Measurements from ENCODE around the gene SPESP1.

Gene SPESP1

DNA sequence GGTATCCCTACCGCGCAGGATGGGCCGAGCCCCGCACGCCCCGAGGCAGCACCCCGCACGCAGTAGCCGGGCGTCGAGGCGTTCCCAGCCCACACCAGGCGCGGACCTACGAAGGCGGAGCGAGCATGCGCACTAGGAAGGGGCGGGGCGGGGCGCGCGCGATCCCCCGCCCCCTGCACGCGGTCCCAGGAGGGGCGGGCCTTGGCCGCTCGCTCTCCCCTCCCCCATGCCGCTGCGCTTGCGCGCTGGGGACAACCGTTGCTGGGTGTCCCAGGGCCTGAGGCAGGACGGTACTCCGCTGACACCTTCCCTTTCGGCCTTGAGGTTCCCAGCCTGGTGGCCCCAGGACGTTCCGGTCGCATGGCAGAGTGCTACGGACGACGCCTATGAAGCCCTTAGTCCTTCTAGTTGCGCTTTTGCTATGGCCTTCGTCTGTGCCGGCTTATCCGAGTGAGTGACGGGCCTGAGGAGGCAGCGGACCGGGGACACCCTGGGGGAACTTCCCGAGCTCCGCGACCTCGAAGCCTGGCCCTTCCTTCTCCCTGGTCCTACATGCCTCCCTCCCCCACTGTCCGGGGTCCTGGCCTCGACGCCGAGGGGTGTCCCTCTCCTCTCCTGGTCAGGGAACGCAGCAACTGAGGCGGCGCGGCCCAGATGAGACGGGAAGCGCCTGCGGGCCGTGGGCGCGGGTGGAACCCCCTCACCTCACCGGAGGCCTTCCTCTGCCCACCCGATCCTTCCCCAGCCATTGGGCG, at the start of gene SPESP1:
SPESP1 (plus strand) TSS at position 258 of the 755 bp plus-strand sequence; CDS start at position 387, 129 bp downstream.
- no peaks in the 10 kb centered on the region for H3K9me3 ChIP-seq (ENCODE audit: control insufficient read depth, low read depth, low read length)
- no peaks in the 10 kb centered on the region for H3K4me1 ChIP-seq (ENCODE audit: control insufficient read depth, low read depth, low read length)
- H3K27ac ChIP-seq (ENCODE audit: low read length): no peak within 1 kb of the TSS
- H3K4me3 ChIP-seq (ENCODE audit: low read length): no peak within 1 kb of the TSS
- no peak within 1 kb of the TSS for H3K9ac ChIP-seq (ENCODE audit: low read length)
- H3K27me3 ChIP-seq (ENCODE audit: control insufficient read depth, insufficient read depth, low read length): no peaks in the 10 kb centered on the region
- H3K36me3 ChIP-seq (ENCODE audit: control insufficient read depth, low read depth, low read length): no peaks in the 10 kb centered on the region

- Histone ChIP-seq H3K36me3 (ENCODE audit: control insufficient read depth, low read depth, low read length) (no peaks in the 10 kb centered on the region), H3K9me3 (ENCODE audit: control insufficient read depth, low read depth, low read length) (no peaks in the 10 kb centered on the region), H3K9ac (ENCODE audit: low read length) (no peak overlapping the region), H3K4me1 (ENCODE audit: control insufficient read depth, low read depth, low read length) (peaks cover 8% of the 10 kb centered on the region), H3K4me3 (ENCODE audit: low read length) (no peak overlapping the region), H3K27me3 (ENCODE audit: control insufficient read depth, insufficient read depth, low read length) (no peaks in the 10 kb centered on the region), H3K27ac (ENCODE audit: low read length) (no peak overlapping the region)
Measured at GRCh38 chr15:68885070-68885469, 45.3 kb upstream of the SPESP1 start.

- Histone ChIP-seq H3K27ac (ENCODE audit: low read length) (no peak overlapping the region), H3K27me3 (ENCODE audit: control insufficient read depth, insufficient read depth, low read length) (no peaks in the 10 kb centered on the region), H3K9me3 (ENCODE audit: control insufficient read depth, low read depth, low read length) (no peaks in the 10 kb centered on the region), H3K9ac (ENCODE audit: low read length) (no peak overlapping the region), H3K4me1 (ENCODE audit: control insufficient read depth, low read depth, low read length) (peaks cover 8% of the 10 kb centered on the region), H3K4me3 (ENCODE audit: low read length) (no peak overlapping the region), H3K36me3 (ENCODE audit: control insufficient read depth, low read depth, low read length) (no peaks in the 10 kb centered on the region)
Measured at GRCh38 chr15:68887120-68887519, 43.2 kb upstream of the SPESP1 start.

DNA sequence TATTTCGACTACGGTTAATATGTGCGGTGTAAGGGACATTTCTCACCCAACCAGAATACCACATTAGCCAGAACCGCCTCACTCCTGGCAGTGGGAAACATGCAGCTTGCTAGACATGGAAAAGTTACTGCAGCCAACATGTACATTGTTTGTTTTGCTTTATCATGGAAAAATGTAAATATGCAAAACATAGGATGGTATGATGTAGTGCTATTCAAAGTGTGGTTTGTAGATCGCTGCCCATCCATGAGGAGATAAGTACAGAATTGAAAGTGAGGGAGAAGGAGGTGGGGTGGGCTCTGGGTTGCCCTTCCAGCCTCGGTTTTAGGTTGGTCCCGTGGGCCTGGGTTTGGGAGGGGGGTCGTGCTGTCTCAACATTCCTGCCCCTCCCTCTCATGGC, 42.5 kb upstream of the SPESP1 start:
- H3K36me3 ChIP-seq (ENCODE audit: control insufficient read depth, low read depth, low read length): no peaks in the 10 kb centered on the region
- H3K9ac ChIP-seq (ENCODE audit: low read length): no peak overlapping the region
- H3K9me3 ChIP-seq (ENCODE audit: control insufficient read depth, low read depth, low read length): no peaks in the 10 kb centered on the region
- no peak overlapping the region for H3K4me3 ChIP-seq (ENCODE audit: low read length)
- H3K4me1 ChIP-seq (ENCODE audit: control insufficient read depth, low read depth, low read length): peaks cover 8% of the 10 kb centered on the region
- H3K27ac ChIP-seq (ENCODE audit: low read length): no peak overlapping the region
- H3K27me3 ChIP-seq (ENCODE audit: control insufficient read depth, insufficient read depth, low read length): no peaks in the 10 kb centered on the region

DNA sequence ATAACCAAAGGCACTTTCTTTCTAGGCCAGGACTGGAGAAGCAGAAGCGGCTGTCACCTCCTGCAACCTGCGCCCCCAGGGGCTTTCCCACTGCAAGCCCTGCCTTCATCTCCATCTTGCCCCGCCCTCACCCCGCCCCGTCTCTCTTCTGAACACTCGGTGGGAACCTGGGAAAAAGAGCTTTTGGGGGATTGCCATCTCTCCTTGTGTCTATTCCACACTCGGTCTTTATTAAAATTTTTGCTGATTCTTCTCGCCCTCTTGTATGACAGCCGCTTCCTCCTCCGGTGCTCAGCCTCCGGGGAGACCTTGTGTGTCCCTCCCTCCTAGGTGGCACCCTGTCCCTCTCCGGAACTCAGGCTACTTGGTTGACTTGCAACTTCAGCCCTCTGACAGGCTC, 41.9 kb upstream of the SPESP1 start:
- H3K4me1 ChIP-seq (ENCODE audit: control insufficient read depth, low read depth, low read length): peaks cover 8% of the 10 kb centered on the region
- H3K36me3 ChIP-seq (ENCODE audit: control insufficient read depth, low read depth, low read length): no peaks in the 10 kb centered on the region
- H3K27ac ChIP-seq (ENCODE audit: low read length): no peak overlapping the region
- H3K9ac ChIP-seq (ENCODE audit: low read length): no peak overlapping the region
- H3K4me3 ChIP-seq (ENCODE audit: low read length): peak overlapping the region; percentile 53
- H3K9me3 ChIP-seq (ENCODE audit: control insufficient read depth, low read depth, low read length): no peaks in the 10 kb centered on the region
- H3K27me3 ChIP-seq (ENCODE audit: control insufficient read depth, insufficient read depth, low read length): no peaks in the 10 kb centered on the region

GRCh38 chr15:68894208-68894607, 36.1 kb upstream of the SPESP1 start:
- H3K9me3 ChIP-seq (ENCODE audit: control insufficient read depth, low read depth, low read length): no peaks in the 10 kb centered on the region
- no peak overlapping the region for H3K27ac ChIP-seq (ENCODE audit: low read length)
- H3K4me3 ChIP-seq (ENCODE audit: low read length): no peak overlapping the region
- H3K36me3 ChIP-seq (ENCODE audit: control insufficient read depth, low read depth, low read length): no peaks in the 10 kb centered on the region
- H3K4me1 ChIP-seq (ENCODE audit: control insufficient read depth, low read depth, low read length): no peaks in the 10 kb centered on the region
- no peaks in the 10 kb centered on the region for H3K27me3 ChIP-seq (ENCODE audit: control insufficient read depth, insufficient read depth, low read length)
- H3K9ac ChIP-seq (ENCODE audit: low read length): no peak overlapping the region

- H3K4me1 ChIP-seq (ENCODE audit: control insufficient read depth, low read depth, low read length): no peaks in the 10 kb centered on the region
- no peak overlapping the region for H3K4me3 ChIP-seq (ENCODE audit: low read length)
- H3K36me3 ChIP-seq (ENCODE audit: control insufficient read depth, low read depth, low read length): no peaks in the 10 kb centered on the region
- no peak overlapping the region for H3K9ac ChIP-seq (ENCODE audit: low read length)
- no peaks in the 10 kb centered on the region for H3K27me3 ChIP-seq (ENCODE audit: control insufficient read depth, insufficient read depth, low read length)
- no peak overlapping the region for H3K27ac ChIP-seq (ENCODE audit: low read length)
- H3K9me3 ChIP-seq (ENCODE audit: control insufficient read depth, low read depth, low read length): no peaks in the 10 kb centered on the region
Measured at GRCh38 chr15:68896178-68896577, 34.1 kb upstream of the SPESP1 start.

DNA sequence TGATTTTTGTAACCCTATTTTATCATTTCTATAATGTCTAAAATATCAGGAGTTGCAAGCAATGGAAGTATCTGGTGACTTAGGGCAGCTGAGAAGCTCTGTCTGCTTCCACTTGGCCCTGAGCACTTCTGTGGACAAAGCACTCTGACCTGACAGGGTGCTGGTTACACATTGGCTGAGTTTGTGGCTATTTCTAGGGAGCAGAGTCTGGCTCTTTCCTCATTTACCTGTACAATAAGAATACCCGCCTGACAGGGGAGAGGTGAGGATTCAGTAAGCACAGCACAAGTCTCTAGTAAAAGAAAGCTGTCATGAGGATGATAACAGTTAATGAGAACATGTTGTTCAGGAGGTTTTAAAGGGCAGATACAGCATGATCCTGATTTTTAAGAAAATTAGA, 33.3 kb upstream of the SPESP1 start:
- H3K27me3 ChIP-seq (ENCODE audit: control insufficient read depth, insufficient read depth, low read length): no peaks in the 10 kb centered on the region
- H3K36me3 ChIP-seq (ENCODE audit: control insufficient read depth, low read depth, low read length): no peaks in the 10 kb centered on the region
- H3K9ac ChIP-seq (ENCODE audit: low read length): no peak overlapping the region
- H3K27ac ChIP-seq (ENCODE audit: low read length): no peak overlapping the region
- H3K9me3 ChIP-seq (ENCODE audit: control insufficient read depth, low read depth, low read length): no peaks in the 10 kb centered on the region
- no peaks in the 10 kb centered on the region for H3K4me1 ChIP-seq (ENCODE audit: control insufficient read depth, low read depth, low read length)
- no peak overlapping the region for H3K4me3 ChIP-seq (ENCODE audit: low read length)

DNA sequence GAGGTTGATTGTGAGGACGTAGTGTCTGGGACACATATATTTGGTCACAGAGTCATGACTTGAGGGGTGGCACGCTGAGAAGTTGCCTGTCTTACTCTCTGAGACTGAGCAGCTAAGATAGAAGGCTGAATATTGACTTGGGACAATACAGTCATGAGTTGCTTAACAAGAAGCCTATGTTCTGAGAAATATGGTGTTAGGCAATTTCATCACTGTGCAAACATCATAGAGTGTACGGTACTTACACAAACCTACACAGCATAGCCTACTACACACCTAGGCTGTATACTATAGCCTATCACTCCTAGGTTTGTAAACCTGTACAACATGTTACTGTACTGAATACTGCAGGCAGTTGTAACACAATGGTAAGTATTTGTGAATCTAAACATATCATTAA, 30.3 kb upstream of the SPESP1 start:
- Histone ChIP-seq H3K27ac (ENCODE audit: low read length) (no peak overlapping the region), H3K27me3 (ENCODE audit: control insufficient read depth, insufficient read depth, low read length) (no peaks in the 10 kb centered on the region), H3K36me3 (ENCODE audit: control insufficient read depth, low read depth, low read length) (no peaks in the 10 kb centered on the region), H3K4me3 (ENCODE audit: low read length) (no peak overlapping the region), H3K4me1 (ENCODE audit: control insufficient read depth, low read depth, low read length) (no peaks in the 10 kb centered on the region), H3K9ac (ENCODE audit: low read length) (no peak overlapping the region), H3K9me3 (ENCODE audit: control insufficient read depth, low read depth, low read length) (no peaks in the 10 kb centered on the region)

DNA sequence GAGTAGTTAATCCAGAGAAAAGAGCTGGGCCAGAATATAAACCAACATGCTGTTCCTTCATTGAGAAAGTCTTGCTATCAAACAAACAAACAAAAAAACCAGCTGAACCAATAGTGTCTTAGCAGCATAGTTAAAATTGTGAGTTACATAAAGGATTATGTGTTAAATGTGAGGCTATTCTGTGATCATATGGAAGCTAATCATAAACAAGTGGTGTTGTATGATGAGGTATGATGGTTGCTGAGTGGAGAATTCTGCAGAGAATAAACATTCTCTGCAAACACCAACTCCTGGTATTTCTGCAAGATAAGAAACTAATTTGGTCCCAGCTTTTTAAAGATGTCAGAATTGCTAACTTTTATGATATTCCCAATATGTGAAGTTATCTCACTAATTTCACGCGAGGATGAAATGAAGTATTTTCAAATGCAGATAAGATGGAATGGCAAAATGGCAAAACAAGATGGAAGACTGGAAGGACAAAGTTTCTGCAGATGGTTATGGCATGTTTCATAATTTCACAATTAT, 22.9 kb upstream of the SPESP1 start:
- Histone ChIP-seq H3K4me1 (ENCODE audit: control insufficient read depth, low read depth, low read length) (no peaks in the 10 kb centered on the region), H3K4me3 (ENCODE audit: low read length) (no peak overlapping the region), H3K9me3 (ENCODE audit: control insufficient read depth, low read depth, low read length) (no peaks in the 10 kb centered on the region), H3K36me3 (ENCODE audit: control insufficient read depth, low read depth, low read length) (no peaks in the 10 kb centered on the region), H3K9ac (ENCODE audit: low read length) (no peak overlapping the region), H3K27me3 (ENCODE audit: control insufficient read depth, insufficient read depth, low read length) (no peaks in the 10 kb centered on the region), H3K27ac (ENCODE audit: low read length) (no peak overlapping the region)

DNA sequence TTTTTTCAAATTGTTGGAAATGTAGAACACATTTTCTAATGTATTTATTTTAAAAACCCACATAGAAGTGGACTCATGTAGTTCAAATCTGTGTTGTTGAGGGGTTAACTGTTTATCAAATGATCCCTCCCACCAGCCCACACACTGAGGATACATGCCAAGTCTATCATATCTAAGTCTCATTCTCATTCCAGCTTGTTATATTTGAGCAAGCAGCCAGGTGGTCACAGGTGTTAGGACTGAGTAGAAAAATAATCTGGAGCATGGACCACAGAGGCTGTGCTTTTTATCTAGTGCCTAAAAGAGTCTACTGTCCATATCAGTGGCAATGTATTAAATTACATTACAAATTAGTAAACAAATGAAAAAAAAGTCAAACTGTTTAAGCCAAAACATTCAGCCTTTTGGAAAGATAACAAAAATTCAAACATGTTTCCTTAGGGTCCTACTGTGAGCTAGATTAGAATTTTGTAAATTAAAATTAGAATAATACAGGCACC, 20.7 kb upstream of the SPESP1 start:
- H3K27ac ChIP-seq (ENCODE audit: low read length): no peak overlapping the region
- no peak overlapping the region for H3K4me3 ChIP-seq (ENCODE audit: low read length)
- no peaks in the 10 kb centered on the region for H3K9me3 ChIP-seq (ENCODE audit: control insufficient read depth, low read depth, low read length)
- H3K27me3 ChIP-seq (ENCODE audit: control insufficient read depth, insufficient read depth, low read length): no peaks in the 10 kb centered on the region
- no peak overlapping the region for H3K9ac ChIP-seq (ENCODE audit: low read length)
- H3K36me3 ChIP-seq (ENCODE audit: control insufficient read depth, low read depth, low read length): no peaks in the 10 kb centered on the region
- no peaks in the 10 kb centered on the region for H3K4me1 ChIP-seq (ENCODE audit: control insufficient read depth, low read depth, low read length)

DNA sequence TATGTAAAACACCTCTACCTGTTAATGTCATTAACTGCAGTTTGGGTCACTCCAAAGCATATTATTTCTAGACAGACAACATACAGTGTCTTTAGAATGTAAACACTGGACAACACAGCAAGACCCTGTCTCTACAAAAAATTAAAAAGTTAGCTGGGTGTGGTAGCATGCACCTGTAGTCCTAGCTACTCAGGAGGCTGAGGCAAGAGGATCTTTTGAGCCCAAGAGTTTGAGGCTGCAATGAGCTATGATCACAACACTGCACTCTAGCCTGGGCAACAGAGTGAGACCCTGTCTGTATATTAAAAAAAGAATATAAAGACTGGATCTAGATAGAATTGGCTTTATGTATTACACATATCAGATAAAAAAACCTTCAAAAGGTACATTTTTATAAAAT, 20.0 kb upstream of the SPESP1 start:
- Histone ChIP-seq H3K9ac (ENCODE audit: low read length) (no peak overlapping the region), H3K36me3 (ENCODE audit: control insufficient read depth, low read depth, low read length) (no peaks in the 10 kb centered on the region), H3K4me3 (ENCODE audit: low read length) (no peak overlapping the region), H3K9me3 (ENCODE audit: control insufficient read depth, low read depth, low read length) (no peaks in the 10 kb centered on the region), H3K4me1 (ENCODE audit: control insufficient read depth, low read depth, low read length) (no peaks in the 10 kb centered on the region), H3K27ac (ENCODE audit: low read length) (no peak overlapping the region), H3K27me3 (ENCODE audit: control insufficient read depth, insufficient read depth, low read length) (no peaks in the 10 kb centered on the region)

All from iPS-18a (cell line).